IMR-90 (cell line): Measurements from ENCODE around the gene FMO5. TPM values are rescaled to one million over a fixed set of nuclear protein-coding genes. Genes with fewer than 3 reads are reported as not detected.

Experiments
- CEBPB ChIP-seq: IDR thresholded peaks from 2 replicates; pipeline ENCODE4 v1.6.1; 2012; ENCODE audit warnings: low read depth, low read length, improper control_type of control experiment
- ELK1 ChIP-seq: fragments of 150-350 bp; IDR thresholded peaks from 2 replicates; pipeline ENCODE4 v1.6.1; 2016; ENCODE audit warnings: low read depth, mild to moderate bottlenecking, low read length, moderate library complexity, borderline replicate concordance
- polyA plus RNA-seq, 3 experiments: library from polyadenylated mRNA; depleted of rRNA; stranded (reverse); fragments of >200 nt; gene quantifications; 2 replicates each; pipeline ENCODE4 v1.2.3, GENCODE V29; 2012; ENCODE audit warnings: low replicate concordance in 1 of 3
- total RNA-seq: library from RNA; depleted of rRNA; stranded (reverse); fragments of >200 nt; gene quantifications from 2 replicates; pipeline ENCODE4 v1.2.3, GENCODE V29; 2012

Gene FMO5
- total and polyA plus RNA-seq, 2 of the 4 experiments (the other 2 are of a cell fraction): 0.36 to 0.51 TPM

GRCh38 chr1:147177611-147178380 is 47.3 kb downstream of the FMO5 start (continued):
- TF ChIP-seq ELK1 (no peak), CEBPB (no peak)
